Naive B cell (primary cell): ENCODE results near the gene CCT8. TPM values are rescaled to one million over a fixed set of nuclear protein-coding genes. Genes with fewer than 3 reads are reported as not detected.
"Not testable (repeated sequence)": the region's sequence is repeated elsewhere in the genome, so short reads cannot be mapped to it uniquely, and the experiment has no call there.

Source experiments
- ATAC-seq, 2 donors: fragments of 150-1000 bp; cut with Tn5 transposase; 2 replicates each; pipeline ENCODE4 v1.10.0; 2021; ENCODE audit warnings: low read depth in 2 of 2, mild to moderate bottlenecking in 2 of 2, moderate library complexity in 2 of 2
- DNase-seq: peaks from one replicate; pipeline ENCODE4 v3.0.0; 2022
- H3K27ac Mint-ChIP-seq, 6 donors: one replicate each; pipeline ENCODE4 v1.8.0; 2020 to 2022; ENCODE audit warnings: mild to moderate bottlenecking in 6 of 6, mixed read lengths in 6 of 6, moderate library complexity in 5 of 6, inconsistent platforms in 2 of 6
- H3K27me3 Mint-ChIP-seq, 3 donors: one replicate each; pipeline ENCODE4 v1.8.0; 2021 to 2022; ENCODE audit warnings: mixed read lengths in 3 of 3, mild to moderate bottlenecking in 1 of 3
- H3K36me3 Mint-ChIP-seq, 2 donors: one replicate each; pipeline ENCODE4 v1.8.0; 2020 to 2022; ENCODE audit warnings: mixed read lengths in 2 of 2, inconsistent platforms in 1 of 2, mild to moderate bottlenecking in 1 of 2
- H3K4me1 Mint-ChIP-seq, 3 donors: one replicate each; pipeline ENCODE4 v1.8.0; 2020 to 2022; ENCODE audit warnings: mixed read lengths in 3 of 3, inconsistent platforms in 1 of 3, mild to moderate bottlenecking in 1 of 3, moderate library complexity in 1 of 3
- H3K4me3 Mint-ChIP-seq, 8 donors: one replicate each; pipeline ENCODE4 v1.8.0; 2020 to 2022; ENCODE audit warnings: mild to moderate bottlenecking in 8 of 8, mixed read lengths in 8 of 8, moderate library complexity in 8 of 8, inconsistent platforms in 2 of 8
- H3K9me3 Mint-ChIP-seq, 7 donors: one replicate each; pipeline ENCODE4 v1.8.0; 2020 to 2022; ENCODE audit warnings: mixed read lengths in 7 of 7, mild to moderate bottlenecking in 5 of 7, inconsistent platforms in 2 of 7, moderate library complexity in 1 of 7
- polyA plus RNA-seq, 6 donors: library from polyadenylated mRNA; unstranded; fragments of 300-500 nt; fragmentation: Illumina TruSeq; gene quantifications; one replicate each; pipeline ENCODE4 v1.2.3, GENCODE V29; 2021; ENCODE audit warnings: low read depth in 6 of 6

The CCT8 gene
- polyA plus RNA-seq, 6 donors from 2014 or later = 111 to 151 (median 120) TPM

- no peak for DNase-seq
- Mint-ChIP-seq H3K9me3 (no peaks in the 10 kb centered on the region), H3K27ac (no peak overlapping the region), H3K4me3 (no peak overlapping the region), H3K36me3 (peaks cover 0 to 7% of the 10 kb centered on the region in 2 donors), H3K4me1 (peaks cover 5 to 8% (median 7%) of the 10 kb centered on the region in 3 donors), H3K27me3 (no peaks in the 10 kb centered on the region)
- no peak for ATAC-seq
These were observed 11.8 kb upstream of the CCT8 start for GRCh38 chr21:29085106-29085752.

- Mint-ChIP-seq H3K27ac (no peak overlapping the region), H3K36me3 (peaks cover 0 to 7% of the 10 kb centered on the region in 2 donors), H3K4me1 (peaks cover 13 to 14% (median 13%) of the 10 kb centered on the region in 3 donors), H3K9me3 (no peaks in the 10 kb centered on the region), H3K27me3 (no peaks in the 10 kb centered on the region), H3K4me3 (no peak overlapping the region)
- ATAC-seq (no peak), DNase-seq (no peak)
These were observed 10.9 kb upstream of the CCT8 start for GRCh38 chr21:29084372-29084771.

DNA sequence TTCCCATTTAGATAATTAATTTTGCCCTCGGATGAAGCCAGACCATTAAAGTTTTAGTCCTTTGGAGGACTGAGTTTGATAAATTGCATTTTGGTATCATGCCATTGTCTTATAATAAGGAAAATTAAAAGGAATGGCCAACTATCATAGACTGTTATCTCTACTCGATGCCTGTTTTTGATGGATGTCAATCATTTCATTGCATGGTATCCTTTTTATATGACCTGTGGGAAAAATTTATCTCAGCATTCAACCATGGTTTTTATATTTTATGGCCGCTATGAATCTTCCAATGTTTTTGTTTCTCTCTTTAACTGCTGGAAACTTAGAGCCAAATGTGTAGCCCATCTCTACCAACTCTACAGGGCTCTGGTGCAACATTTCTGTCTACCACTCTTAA, 9.9 kb upstream of the CCT8 start:
- Mint-ChIP-seq H3K27ac (no peak overlapping the region), H3K4me3 (no peak overlapping the region), H3K36me3 (peaks cover 0 to 7% of the 10 kb centered on the region in 2 donors), H3K9me3 (no peaks in the 10 kb centered on the region), H3K4me1 (peaks cover 22 to 25% (median 23%) of the 10 kb centered on the region in 3 donors), H3K27me3 (no peaks in the 10 kb centered on the region)
- ATAC-seq (no peak), DNase-seq (no peak)

GRCh38 chr21:29082046-29082815, 8.8 kb upstream of the CCT8 start:
- H3K4me3 Mint-ChIP-seq = peak overlapping the region in 1 of 8 donors; percentile 59
- ATAC-seq (no peak), DNase-seq (no peak)
- H3K36me3 Mint-ChIP-seq = peaks cover 0 to 7% of the 10 kb centered on the region in 2 donors
- no peaks in the 10 kb centered on the region for H3K9me3 Mint-ChIP-seq
- peak overlapping the region in 2 of 6 donors; percentile 15 to 27 for H3K27ac Mint-ChIP-seq
- no peaks in the 10 kb centered on the region for H3K27me3 Mint-ChIP-seq
- peaks cover 28 to 31% (median 29%) of the 10 kb centered on the region in 3 donors for H3K4me1 Mint-ChIP-seq

DNA sequence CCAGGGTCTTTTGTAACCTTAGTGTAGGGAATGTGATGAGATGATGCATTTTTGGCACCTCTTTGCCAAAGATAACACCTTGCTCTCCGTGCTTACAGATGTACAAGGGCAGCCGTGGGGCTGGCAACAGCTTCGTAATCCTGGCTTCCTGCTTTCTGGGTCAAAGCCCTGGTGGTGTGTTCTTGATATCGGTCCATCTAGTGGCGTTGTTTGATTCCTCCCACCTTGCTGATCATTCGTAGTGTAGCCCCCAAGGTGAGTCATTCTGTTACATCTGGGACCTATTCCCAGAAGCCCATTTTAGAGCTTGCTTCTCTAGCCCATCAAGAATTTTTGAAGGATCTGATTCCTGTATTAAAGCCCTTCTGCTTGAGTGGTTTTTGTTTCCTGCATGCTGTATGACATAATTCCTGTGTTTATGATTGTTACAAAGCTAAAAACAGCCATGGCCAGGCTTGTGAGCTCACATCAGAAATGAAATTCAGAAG, 7.0 kb upstream of the CCT8 start:
- peak overlapping the region in 4 of 6 donors; percentile 59 to 80 (median 75) for H3K27ac Mint-ChIP-seq
- DNase-seq (no peak), ATAC-seq (no peak)
- no peaks in the 10 kb centered on the region for H3K27me3 Mint-ChIP-seq
- peaks cover 29 to 41% (median 38%) of the 10 kb centered on the region in 3 donors for H3K4me1 Mint-ChIP-seq
- H3K4me3 Mint-ChIP-seq = peak overlapping the region in 4 of 8 donors; percentile 20 to 74 (median 58)
- peaks cover 0 to 3% (median 0%) of the 10 kb centered on the region in 7 donors for H3K9me3 Mint-ChIP-seq
- H3K36me3 Mint-ChIP-seq = no peaks in the 10 kb centered on the region

DNA sequence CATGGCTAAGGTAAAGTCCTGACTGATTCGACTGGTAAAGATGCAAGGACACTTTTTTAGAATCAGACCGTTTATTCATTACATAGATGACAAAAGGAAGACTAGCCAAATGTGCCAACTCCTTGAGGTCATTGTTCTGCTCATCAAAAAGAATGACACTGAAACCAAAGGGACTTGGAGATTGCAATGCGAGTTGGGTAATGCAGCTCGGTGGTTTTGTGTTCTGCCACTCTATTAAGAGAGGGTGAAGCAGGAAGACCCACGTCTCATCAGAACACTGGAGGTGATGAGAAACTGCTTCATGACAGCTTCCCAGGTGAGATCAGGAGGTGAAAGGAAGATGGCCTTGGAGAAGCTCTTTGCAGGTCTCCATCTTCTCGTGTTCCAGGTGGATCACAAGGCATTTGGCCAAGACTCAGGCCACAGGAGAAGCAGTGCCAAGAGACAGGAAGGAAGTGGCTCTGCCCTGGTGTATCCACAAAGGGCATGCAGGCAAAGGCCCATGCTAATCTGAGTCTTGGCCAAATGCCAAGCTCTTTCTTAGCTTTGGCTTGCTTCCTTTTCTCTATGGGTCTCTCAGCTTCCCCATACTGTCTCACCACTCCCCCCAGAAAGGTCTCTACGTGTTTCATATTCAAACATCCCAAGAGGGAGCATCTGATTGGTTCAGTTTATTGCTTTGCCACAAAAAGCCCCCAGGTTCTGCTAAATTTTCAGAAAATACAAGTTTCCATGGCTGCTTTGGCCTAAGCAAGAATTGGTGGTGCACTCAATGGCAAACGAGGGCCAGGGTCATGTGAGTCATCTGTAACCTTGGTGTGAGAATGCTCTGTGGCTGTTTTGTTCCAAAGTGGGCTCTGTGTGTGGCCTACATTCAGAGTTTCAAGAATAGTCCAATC, 5.7 kb upstream of the CCT8 start:
- Mint-ChIP-seq H3K9me3 (peaks cover 0 to 4% (median 0%) of the 10 kb centered on the region in 7 donors), H3K27me3 (no peaks in the 10 kb centered on the region), H3K4me3 (peak overlapping the region; percentile 36 to 99 (median 67)), H3K27ac (peak overlapping the region; percentile 64 to 94 (median 74)), H3K4me1 (peaks cover 33 to 44% (median 38%) of the 10 kb centered on the region in 3 donors), H3K36me3 (no peaks in the 10 kb centered on the region)
- DNase-seq (peak; percentile 47), ATAC-seq (peak; percentile 43 to 58)

- Mint-ChIP-seq H3K4me1 (peaks cover 34 to 57% (median 48%) of the 10 kb centered on the region in 3 donors), H3K9me3 (peaks cover 0 to 4% (median 0%) of the 10 kb centered on the region in 7 donors), H3K27ac (peak overlapping the region in 5 of 6 donors; percentile 54 to 91 (median 88)), H3K4me3 (peak overlapping the region; percentile 88 to 99 (median 91)), H3K36me3 (peaks cover 0 to 5% of the 10 kb centered on the region in 2 donors), H3K27me3 (no peaks in the 10 kb centered on the region)
- ATAC-seq (no peak), DNase-seq (no peak)
These were observed 4.2 kb upstream of the CCT8 start for GRCh38 chr21:29077651-29078090.

GRCh38 chr21:29076731-29077640, 3.5 kb upstream of the CCT8 start:
- ATAC-seq (peak; percentile 8 to 14), DNase-seq (peak; percentile 69)
- Mint-ChIP-seq H3K4me1 (peaks cover 41 to 64% (median 55%) of the 10 kb centered on the region in 3 donors), H3K27ac (peak overlapping the region; percentile 81 to 91 (median 88)), H3K4me3 (peak overlapping the region; percentile 89 to 99 (median 91))
- H3K9me3 Mint-ChIP-seq, H3K36me3 Mint-ChIP-seq, H3K27me3 Mint-ChIP-seq: not testable (repeated sequence)

GRCh38 chr21:29075706-29076466, 2.4 kb upstream of the CCT8 start:
- peak overlapping the region in 2 of 6 donors; percentile 14 to 87 for H3K27ac Mint-ChIP-seq
- H3K4me1 Mint-ChIP-seq = peaks cover 46 to 71% (median 62%) of the 10 kb centered on the region in 3 donors
- peaks cover 0 to 4% (median 0%) of the 10 kb centered on the region in 7 donors for H3K9me3 Mint-ChIP-seq
- H3K36me3 Mint-ChIP-seq = peaks cover 0 to 5% of the 10 kb centered on the region in 2 donors
- no peaks in the 10 kb centered on the region for H3K27me3 Mint-ChIP-seq
- peak overlapping the region; percentile 86 to 99 (median 91) for H3K4me3 Mint-ChIP-seq
- DNase-seq = no peak
- ATAC-seq = no peak

- no peaks in the 10 kb centered on the region for H3K27me3 Mint-ChIP-seq
- peak overlapping the region in 1 of 6 donors; percentile 92 for H3K27ac Mint-ChIP-seq
- peak overlapping the region in 7 of 8 donors; percentile 44 to 99 (median 62) for H3K4me3 Mint-ChIP-seq
- H3K9me3 Mint-ChIP-seq = peaks cover 0 to 4% (median 0%) of the 10 kb centered on the region in 7 donors
- DNase-seq (no peak), ATAC-seq (no peak)
- H3K36me3 Mint-ChIP-seq = peaks cover 0 to 5% of the 10 kb centered on the region in 2 donors
- peaks cover 38 to 64% (median 53%) of the 10 kb centered on the region in 3 donors for H3K4me1 Mint-ChIP-seq
These were observed 1.3 kb upstream of the CCT8 start for GRCh38 chr21:29074783-29075182.

DNA sequence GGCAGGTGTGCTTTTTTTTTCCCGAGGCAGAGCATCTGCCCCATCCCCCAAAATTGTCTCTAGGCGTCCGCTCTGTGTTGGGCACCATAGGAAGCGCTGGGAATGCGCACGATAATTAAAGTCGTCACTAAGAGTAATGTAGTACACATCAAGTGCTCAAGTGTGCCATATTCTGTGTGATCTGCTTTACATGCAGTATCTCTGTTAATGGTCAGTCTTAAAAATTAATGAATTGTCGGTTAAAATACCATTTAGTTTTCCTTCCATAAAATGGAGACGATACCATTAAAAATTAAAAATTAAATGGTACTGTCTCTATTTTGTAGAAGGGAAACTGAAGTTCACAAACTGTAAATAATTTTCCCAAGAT, 544 bp upstream of the CCT8 start:
- no peaks in the 10 kb centered on the region for H3K27me3 Mint-ChIP-seq
- H3K9me3 Mint-ChIP-seq = peaks cover 0 to 4% (median 0%) of the 10 kb centered on the region in 7 donors
- ATAC-seq (peak; percentile 22), DNase-seq (no peak)
- H3K36me3 Mint-ChIP-seq = peaks cover 0 to 5% of the 10 kb centered on the region in 2 donors
- H3K4me3 Mint-ChIP-seq = peak overlapping the region; percentile 97 to 100 (median 100)
- H3K4me1 Mint-ChIP-seq = peaks cover 31 to 59% (median 46%) of the 10 kb centered on the region in 3 donors
- H3K27ac Mint-ChIP-seq = peak overlapping the region; percentile 96 to 99 (median 98)
